Gastrocnemius medialis (tissue), 4 donors: ENCODE data around the gene CREBBP.

Experiments
- CTCF ChIP-seq, 5 experiments: fragments of 450-650 bp in 3 of 5; fragments of 200-600 bp in 2 of 5; sonication (generic) in 2 of 5; IDR thresholded peaks in 4 of 5; conservative IDR thresholded peaks in 1 of 5; 1 replicate in 4 of 5; 2 replicates in 1 of 5; pipeline ENCODE4 v1.5.1; 2016 to 2019; ENCODE audit warnings: antibody characterized with exemption in 5 of 5, mild to moderate bottlenecking in 3 of 5, moderate library complexity in 3 of 5
- POLR2A ChIP-seq, 2 donors: fragments of 450-650 bp; IDR thresholded peaks; one replicate each; pipeline ENCODE4 v1.6.1; 2017; ENCODE audit warnings: antibody characterized with exemption in 2 of 2, mild to moderate bottlenecking in 2 of 2, moderate library complexity in 2 of 2

DNA sequence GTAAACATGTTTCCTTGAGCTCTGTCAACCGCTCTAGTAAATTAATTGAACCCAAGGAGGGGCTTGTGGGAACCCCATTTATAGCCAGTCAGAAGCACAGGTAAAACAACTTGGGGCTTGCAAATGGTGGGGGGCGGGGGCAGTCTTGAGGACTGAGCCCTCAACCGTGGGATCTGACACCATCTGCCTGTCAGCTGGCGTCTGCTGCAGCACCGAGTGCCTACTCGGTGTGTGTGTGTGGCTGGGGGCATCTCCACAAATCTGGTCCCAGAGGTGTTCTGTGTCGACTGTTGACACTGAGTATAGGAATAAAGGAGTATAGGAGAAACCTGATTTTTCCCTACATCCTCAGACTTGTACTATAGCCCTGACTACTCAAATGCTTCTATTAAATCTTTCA is 20.6 kb downstream of the CREBBP start:
- TF ChIP-seq POLR2A (IDR thresholded peaks at IDR 0.05): no peak
- TF ChIP-seq CTCF (IDR thresholded peaks at IDR 0.05 in 4 of 5, conservative IDR thresholded peaks at IDR 0.05 in 1 of 5): no peak
